A673 (cell line): ENCODE data around the gene NAT14.

Experiments used
- EZH2 ChIP-seq: fragments of 200-600 bp; sonication (generic); IDR thresholded peaks from 2 replicates; pipeline ENCODE4 v1.6.1; 2017; ENCODE audit warnings: borderline replicate concordance, low read depth, mild to moderate bottlenecking, mixed read lengths, antibody characterized with exemption, low read length; ENCODE audit not compliant: poor library complexity, severe bottlenecking
- TF ChIP-seq, protein P1 (sequence below): fragments of 300-800, 200-600 bp; sonication (generic); conservative IDR thresholded peaks from 2 replicates; pipeline ENCODE4 v1.5.1; 2017; ENCODE audit warnings: low read depth, mild to moderate bottlenecking, antibody characterized with exemption, low read length, moderate library complexity, mixed read lengths

DNA sequence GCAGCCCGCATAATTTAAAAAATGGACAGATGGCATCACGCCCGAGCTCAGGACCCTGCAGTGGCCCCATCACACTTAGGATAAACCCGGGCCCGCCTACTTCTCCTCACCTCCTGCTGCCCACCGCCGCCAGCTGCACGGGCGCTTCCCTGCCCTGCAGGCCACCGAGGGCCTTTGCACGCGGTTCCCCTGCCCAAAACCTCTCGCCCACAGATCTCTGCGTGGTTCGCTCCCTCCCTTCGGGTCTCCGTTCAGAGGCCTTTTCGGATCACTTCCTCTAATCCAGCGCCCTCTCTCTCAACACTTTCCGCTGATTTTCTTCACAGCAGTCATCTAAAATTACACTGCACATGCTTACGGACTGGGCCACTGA, 43.7 kb upstream of the NAT14 start:
- TF ChIP-seq, protein P1, sequence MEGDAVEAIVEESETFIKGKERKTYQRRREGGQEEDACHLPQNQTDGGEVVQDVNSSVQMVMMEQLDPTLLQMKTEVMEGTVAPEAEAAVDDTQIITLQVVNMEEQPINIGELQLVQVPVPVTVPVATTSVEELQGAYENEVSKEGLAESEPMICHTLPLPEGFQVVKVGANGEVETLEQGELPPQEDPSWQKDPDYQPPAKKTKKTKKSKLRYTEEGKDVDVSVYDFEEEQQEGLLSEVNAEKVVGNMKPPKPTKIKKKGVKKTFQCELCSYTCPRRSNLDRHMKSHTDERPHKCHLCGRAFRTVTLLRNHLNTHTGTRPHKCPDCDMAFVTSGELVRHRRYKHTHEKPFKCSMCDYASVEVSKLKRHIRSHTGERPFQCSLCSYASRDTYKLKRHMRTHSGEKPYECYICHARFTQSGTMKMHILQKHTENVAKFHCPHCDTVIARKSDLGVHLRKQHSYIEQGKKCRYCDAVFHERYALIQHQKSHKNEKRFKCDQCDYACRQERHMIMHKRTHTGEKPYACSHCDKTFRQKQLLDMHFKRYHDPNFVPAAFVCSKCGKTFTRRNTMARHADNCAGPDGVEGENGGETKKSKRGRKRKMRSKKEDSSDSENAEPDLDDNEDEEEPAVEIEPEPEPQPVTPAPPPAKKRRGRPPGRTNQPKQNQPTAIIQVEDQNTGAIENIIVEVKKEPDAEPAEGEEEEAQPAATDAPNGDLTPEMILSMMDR, result no peak
- no peak for TF ChIP-seq EZH2
